Liver (tissue), 9 donors: ENCODE results near the gene CIBAR2. TPM values are rescaled to one million over a fixed set of nuclear protein-coding genes. Genes with fewer than 3 reads are reported as not detected.

Source experiments
- DNase-seq: peaks from one replicate; pipeline ENCODE4 v3.0.0-alpha.2; 2017; ENCODE audit warnings: low spot score
- H3K27ac ChIP-seq, 2 donors: one replicate each; pipeline ENCODE4 v1.7.0; 2013; ENCODE audit warnings: inconsistent platforms in 2 of 2, low read length in 2 of 2, control low read depth in 1 of 2, low read depth in 1 of 2, mild to moderate bottlenecking in 1 of 2
- H3K27me3 ChIP-seq, 4 donors: one replicate each; pipeline versions ENCODE4 v1.6.1 to v1.7.0; 2013; ENCODE audit warnings: low read length in 3 of 4, inconsistent platforms in 1 of 4, mild to moderate bottlenecking in 1 of 4, moderate library complexity in 1 of 4; ENCODE audit not compliant: control insufficient read depth in 4 of 4, insufficient read depth in 4 of 4
- H3K36me3 ChIP-seq, 4 donors: one replicate each; pipeline versions ENCODE4 v1.6.1 to v1.7.0; 2013; ENCODE audit warnings: low read length in 3 of 4, mild to moderate bottlenecking in 3 of 4, low read depth in 1 of 4, moderate library complexity in 1 of 4; ENCODE audit not compliant: control insufficient read depth in 4 of 4, insufficient read depth in 3 of 4
- H3K4me1 ChIP-seq, 4 donors: one replicate each; pipeline versions ENCODE4 v1.6.1 to v1.7.0; 2013; ENCODE audit warnings: low read length in 3 of 4, mild to moderate bottlenecking in 3 of 4, moderate library complexity in 1 of 4; ENCODE audit not compliant: control insufficient read depth in 4 of 4, insufficient read depth in 4 of 4
- H3K4me3 ChIP-seq, 3 donors: one replicate each; pipeline versions ENCODE4 v1.6.1 to v1.7.0; 2013; ENCODE audit warnings: low read length in 3 of 3, control low read depth in 1 of 3, low read depth in 1 of 3, mild to moderate bottlenecking in 1 of 3
- H3K9ac ChIP-seq, 2 donors: one replicate each; pipeline ENCODE4 v1.7.0; 2013; ENCODE audit warnings: low read length in 2 of 2, mild to moderate bottlenecking in 2 of 2, moderate library complexity in 2 of 2, control low read depth in 1 of 2, low read depth in 1 of 2
- H3K9me3 ChIP-seq, 4 donors: one replicate each; pipeline versions ENCODE4 v1.6.1 to v1.7.0; 2013; ENCODE audit warnings: low read length in 3 of 4; ENCODE audit not compliant: control insufficient read depth in 4 of 4
- GABPA ChIP-seq, 2 donors: IDR thresholded peaks in 1 of 2; conservative IDR thresholded peaks in 1 of 2; 2 replicates each; pipeline ENCODE4 v1.6.1; 2016; ENCODE audit warnings: antibody characterized with exemption in 2 of 2, mild to moderate bottlenecking in 1 of 2, moderate library complexity in 1 of 2
- HNF4G ChIP-seq: IDR thresholded peaks from 2 replicates; pipeline ENCODE4 v1.6.1; 2016; ENCODE audit warnings: antibody characterized with exemption
- JUND ChIP-seq, 2 donors: IDR thresholded peaks; 2 replicates each; pipeline ENCODE4 v1.6.1; 2016; ENCODE audit warnings: antibody characterized with exemption in 2 of 2
- RAD21 ChIP-seq, 2 donors: IDR thresholded peaks; 2 replicates each; pipeline ENCODE4 v1.6.1; 2016; ENCODE audit warnings: antibody characterized with exemption in 2 of 2, mild to moderate bottlenecking in 2 of 2
- SP1 ChIP-seq: IDR thresholded peaks from 2 replicates; pipeline ENCODE4 v1.6.1; 2018; ENCODE audit warnings: antibody characterized with exemption, mild to moderate bottlenecking
- TAF1 ChIP-seq: conservative IDR thresholded peaks from 2 replicates; pipeline ENCODE4 v1.6.1; 2016; ENCODE audit warnings: antibody characterized with exemption, mild to moderate bottlenecking
- WGBS: extraction: QIAGEN DNeasy Blood & Tissue Kit; methylation state at CpG from one replicate; pipeline ENCODE4 v1.1.7; 2013; 5-methylcytosine and 5-hydroxymethylcytosine counted together
- polyA plus RNA-seq, 2 donors: library from polyadenylated mRNA; stranded (reverse) in 1 of 2; unstranded in 1 of 2; fragments of 200-250 nt in 1 of 2; fragments of >200 nt in 1 of 2; fragmentation: Nextera tagmentation in 1 of 2; extraction: Ambion mirVana in 1 of 2; gene quantifications; one replicate each; pipeline versions ENCODE4 v1.2.1 to v1.2.3, GENCODE V29; 2013 to 2015
- total RNA-seq, 2 donors: library from RNA; depleted of rRNA; stranded (reverse); fragments of >200 nt; gene quantifications; one replicate each; pipeline ENCODE4 v1.2.3, GENCODE V29; 2014
- TF ChIP-seq, protein P1 (sequence below): IDR thresholded peaks from 2 replicates; pipeline ENCODE4 v1.6.1; 2016; ENCODE audit warnings: antibody characterized with exemption
- TF ChIP-seq, protein P2 (sequence below): IDR thresholded peaks from 2 replicates; pipeline ENCODE4 v1.6.1; 2016; ENCODE audit warnings: antibody characterized with exemption
- TF ChIP-seq, protein P3 (sequence below): fragments of 150-350 bp; IDR thresholded peaks from 2 replicates; pipeline ENCODE4 v1.5.1; 2017; ENCODE audit warnings: improper control_type of control experiment, low read depth, low read length; ENCODE audit not compliant: missing input control
- donor health status: healthy.
- donor health status: healthy.
- donor health status: healthy.
- donor health status: healthy.
- donor health status: healthy.

The CIBAR2 gene
- total and polyA plus RNA-seq, 4 donors = not detected

DNA sequence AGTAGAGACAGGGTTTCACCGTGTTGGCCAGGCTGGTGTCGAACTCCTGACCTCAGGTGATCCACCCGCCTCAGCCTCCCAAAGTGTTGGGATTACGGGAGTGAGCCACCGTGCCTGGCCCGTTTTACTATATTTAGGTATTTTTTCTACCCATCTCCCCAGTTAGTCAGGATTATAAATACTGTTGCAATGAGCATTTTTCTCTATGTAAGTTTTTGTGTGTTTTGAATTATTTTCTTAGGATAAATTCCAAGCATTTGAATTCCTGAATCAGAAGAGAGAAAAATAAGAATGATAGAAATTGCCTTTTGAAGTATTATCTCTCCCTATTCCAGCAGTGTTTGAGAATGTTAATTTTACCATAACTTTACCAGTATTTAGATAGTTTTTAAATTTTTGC lies 48.1 kb downstream of the CIBAR2 start:
- H3K4me1 ChIP-seq = peaks cover 0 to under 1% (median 0%) of the 10 kb centered on the region in 4 donors

DNA sequence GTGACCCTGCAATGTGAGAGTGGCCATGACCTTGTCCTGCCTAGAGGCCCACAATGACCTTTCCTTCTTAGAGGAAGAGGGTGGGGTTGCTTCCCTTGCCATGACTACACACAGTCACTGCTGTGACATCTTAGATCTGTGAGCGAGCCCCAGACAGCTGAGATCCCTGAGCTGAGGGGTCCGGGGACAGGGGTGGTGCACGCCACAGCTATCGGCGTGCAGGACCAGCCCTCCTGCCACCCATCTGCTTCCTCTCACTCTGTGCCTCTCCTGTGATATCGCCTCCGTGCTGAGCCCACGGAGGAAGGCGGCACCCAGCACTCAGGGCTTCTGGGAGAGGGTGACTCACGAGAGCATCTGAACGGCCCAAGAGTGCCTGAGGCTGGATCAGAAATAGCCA lies 49.4 kb downstream of the CIBAR2 start:
- H3K9me3 ChIP-seq = no peaks in the 10 kb centered on the region
- H3K9ac ChIP-seq = no peak overlapping the region
- 90% methylated on average over 11 of the region's 11 CpGs for WGBS
- no peak overlapping the region for H3K4me3 ChIP-seq
- H3K27me3 ChIP-seq = no peaks in the 10 kb centered on the region
- peaks cover 0 to 4% (median 2%) of the 10 kb centered on the region in 4 donors for H3K4me1 ChIP-seq
- H3K36me3 ChIP-seq = peaks cover 0 to 5% (median 0%) of the 10 kb centered on the region in 4 donors
- no peak for DNase-seq
- TF ChIP-seq RAD21 (IDR thresholded peaks at IDR 0.05) = no peak
- TF ChIP-seq TAF1 = no peak
- TF ChIP-seq SP1 = no peak
- H3K27ac ChIP-seq = no peak overlapping the region

More for the DNA sequence above, 48.1 kb downstream of the CIBAR2 start:
- TF ChIP-seq, protein P1, sequence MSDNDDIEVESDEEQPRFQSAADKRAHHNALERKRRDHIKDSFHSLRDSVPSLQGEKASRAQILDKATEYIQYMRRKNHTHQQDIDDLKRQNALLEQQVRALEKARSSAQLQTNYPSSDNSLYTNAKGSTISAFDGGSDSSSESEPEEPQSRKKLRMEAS = no peak
- TF ChIP-seq, protein P2, sequence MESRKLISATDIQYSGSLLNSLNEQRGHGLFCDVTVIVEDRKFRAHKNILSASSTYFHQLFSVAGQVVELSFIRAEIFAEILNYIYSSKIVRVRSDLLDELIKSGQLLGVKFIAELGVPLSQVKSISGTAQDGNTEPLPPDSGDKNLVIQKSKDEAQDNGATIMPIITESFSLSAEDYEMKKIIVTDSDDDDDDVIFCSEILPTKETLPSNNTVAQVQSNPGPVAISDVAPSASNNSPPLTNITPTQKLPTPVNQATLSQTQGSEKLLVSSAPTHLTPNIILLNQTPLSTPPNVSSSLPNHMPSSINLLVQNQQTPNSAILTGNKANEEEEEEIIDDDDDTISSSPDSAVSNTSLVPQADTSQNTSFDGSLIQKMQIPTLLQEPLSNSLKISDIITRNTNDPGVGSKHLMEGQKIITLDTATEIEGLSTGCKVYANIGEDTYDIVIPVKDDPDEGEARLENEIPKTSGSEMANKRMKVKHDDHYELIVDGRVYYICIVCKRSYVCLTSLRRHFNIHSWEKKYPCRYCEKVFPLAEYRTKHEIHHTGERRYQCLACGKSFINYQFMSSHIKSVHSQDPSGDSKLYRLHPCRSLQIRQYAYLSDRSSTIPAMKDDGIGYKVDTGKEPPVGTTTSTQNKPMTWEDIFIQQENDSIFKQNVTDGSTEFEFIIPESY = no peak
- TF ChIP-seq SP1 = no peak
- H3K9ac ChIP-seq = no peak overlapping the region
- H3K27me3 ChIP-seq = no peaks in the 10 kb centered on the region
- H3K36me3 ChIP-seq = peaks cover 0 to 5% (median 0%) of the 10 kb centered on the region in 4 donors
- 97% methylated on average over 6 of the region's 6 CpGs for WGBS
- no peak for DNase-seq
- no peak overlapping the region for H3K27ac ChIP-seq
- no peak overlapping the region for H3K4me3 ChIP-seq
- H3K9me3 ChIP-seq = no peaks in the 10 kb centered on the region

DNA sequence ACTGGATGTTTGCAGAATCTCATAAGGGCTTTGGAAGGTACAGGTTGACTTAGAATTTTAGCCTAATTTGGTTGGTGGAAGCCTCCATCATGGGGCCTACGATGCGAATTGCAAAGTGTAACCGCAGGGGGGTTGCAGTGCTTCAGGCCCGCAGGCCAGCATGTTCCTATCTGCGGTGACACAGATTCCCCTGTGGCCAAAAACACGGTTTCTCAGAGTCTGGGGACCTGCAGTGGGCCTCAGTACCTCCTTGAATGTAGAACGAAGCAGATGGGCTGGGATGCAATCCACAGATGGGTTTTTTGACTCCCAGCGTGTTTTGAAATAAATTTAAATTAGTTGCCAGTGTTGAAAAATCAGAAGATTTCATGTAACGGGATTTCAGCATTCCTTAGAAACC lies 49.9 kb downstream of the CIBAR2 start:
- no peak overlapping the region for H3K4me3 ChIP-seq
- TF ChIP-seq JUND (IDR thresholded peaks at IDR 0.05) = no peak
- TF ChIP-seq, protein P2 = no peak
- TF ChIP-seq HNF4G = no peak
- TF ChIP-seq, protein P3, sequence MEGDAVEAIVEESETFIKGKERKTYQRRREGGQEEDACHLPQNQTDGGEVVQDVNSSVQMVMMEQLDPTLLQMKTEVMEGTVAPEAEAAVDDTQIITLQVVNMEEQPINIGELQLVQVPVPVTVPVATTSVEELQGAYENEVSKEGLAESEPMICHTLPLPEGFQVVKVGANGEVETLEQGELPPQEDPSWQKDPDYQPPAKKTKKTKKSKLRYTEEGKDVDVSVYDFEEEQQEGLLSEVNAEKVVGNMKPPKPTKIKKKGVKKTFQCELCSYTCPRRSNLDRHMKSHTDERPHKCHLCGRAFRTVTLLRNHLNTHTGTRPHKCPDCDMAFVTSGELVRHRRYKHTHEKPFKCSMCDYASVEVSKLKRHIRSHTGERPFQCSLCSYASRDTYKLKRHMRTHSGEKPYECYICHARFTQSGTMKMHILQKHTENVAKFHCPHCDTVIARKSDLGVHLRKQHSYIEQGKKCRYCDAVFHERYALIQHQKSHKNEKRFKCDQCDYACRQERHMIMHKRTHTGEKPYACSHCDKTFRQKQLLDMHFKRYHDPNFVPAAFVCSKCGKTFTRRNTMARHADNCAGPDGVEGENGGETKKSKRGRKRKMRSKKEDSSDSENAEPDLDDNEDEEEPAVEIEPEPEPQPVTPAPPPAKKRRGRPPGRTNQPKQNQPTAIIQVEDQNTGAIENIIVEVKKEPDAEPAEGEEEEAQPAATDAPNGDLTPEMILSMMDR = no peak
- no peak for TF ChIP-seq GABPA (IDR thresholded peaks at IDR 0.05 in 1 of 2, conservative IDR thresholded peaks at IDR 0.05 in 1 of 2)
- TF ChIP-seq RAD21 (IDR thresholded peaks at IDR 0.05) = no peak
- no peak for TF ChIP-seq TAF1
- DNase-seq = no peak
- no peaks in the 10 kb centered on the region for H3K9me3 ChIP-seq
- no peak overlapping the region for H3K27ac ChIP-seq
- no peaks in the 10 kb centered on the region for H3K27me3 ChIP-seq
- peaks cover 0 to 4% (median 0%) of the 10 kb centered on the region in 4 donors for H3K36me3 ChIP-seq
- peaks cover 0 to 4% (median 2%) of the 10 kb centered on the region in 4 donors for H3K4me1 ChIP-seq
- H3K9ac ChIP-seq = no peak overlapping the region
- 94% methylated on average over 9 of the region's 9 CpGs for WGBS
